Lower leg skin (tissue), 4 donors: ENCODE measurements around the gene CDH18. TPM values are rescaled to one million over a fixed set of nuclear protein-coding genes. Genes with fewer than 3 reads are reported as not detected.

ENCODE experiments used
- DNase-seq, 2 donors: peaks; one replicate each; pipeline ENCODE4 v3.0.0-alpha.2; 2019; ENCODE audit warnings: low spot score in 2 of 2
- H3K4me3 ChIP-seq: fragments of 200-600 bp; sonication (generic); 2 replicates; pipeline ENCODE4 v1.5.1; 2017; ENCODE audit warnings: mild to moderate bottlenecking, low read depth; ENCODE audit not compliant: poor library complexity, severe bottlenecking
- CTCF ChIP-seq, 3 donors: fragments of 450-650 bp; IDR thresholded peaks; one replicate each; pipeline ENCODE4 v1.5.1; 2016; ENCODE audit warnings: antibody characterized with exemption in 3 of 3, mild to moderate bottlenecking in 3 of 3, moderate library complexity in 2 of 3
- POLR2A ChIP-seq, 2 donors: fragments of 450-650 bp; IDR thresholded peaks; one replicate each; pipeline ENCODE4 v1.6.1; 2016 to 2017; ENCODE audit warnings: antibody characterized with exemption in 2 of 2, mild to moderate bottlenecking in 1 of 2, moderate library complexity in 1 of 2
- WGBS, 2 donors: methylation state at CpG; one replicate each; pipeline ENCODE4 v1.1.5; 2018; 5-methylcytosine and 5-hydroxymethylcytosine counted together
- intact Hi-C: fragments of 100-400 bp; cut with DNase I; formaldehyde crosslinking; loops from one replicate; pipeline ENCODE4 v1.15.0; 2023; ENCODE audit warnings: low total_unique reads
- total RNA-seq, 4 donors: library from RNA; depleted of rRNA; stranded (reverse); fragments of >200 nt; gene quantifications; one replicate each; pipeline ENCODE4 v1.1.0, GENCODE V29; 2016

Gene CDH18
- total RNA-seq, 4 donors from 2014 or later = 0.29 to 0.76 (median 0.56) TPM; not detected in 1

GRCh38 chr5:19626211-19626610 lies 361.8 kb downstream of the CDH18 start:
- WGBS, 2 donors = 84 to 92% methylated on average over 2 of the region's 2 CpGs
- no peak for DNase-seq
- intact Hi-C loops = no loop called here
- no peak overlapping the region for H3K4me3 ChIP-seq
- TF ChIP-seq CTCF (IDR thresholded peaks at IDR 0.05) (no peak), POLR2A (IDR thresholded peaks at IDR 0.05) (no peak)

- no peak overlapping the region for H3K4me3 ChIP-seq
- 75 to 77% methylated on average over 3 of the region's 3 CpGs for WGBS, 2 donors
- TF ChIP-seq CTCF (IDR thresholded peaks at IDR 0.05) = no peak
- TF ChIP-seq POLR2A (IDR thresholded peaks at IDR 0.05) = no peak
- intact Hi-C loops = no loop called here
- DNase-seq = no peak
Observed at GRCh38 chr5:19625562-19625961, 362.4 kb downstream of the CDH18 start.

GRCh38 chr5:19619571-19619970 lies 368.4 kb downstream of the CDH18 start:
- TF ChIP-seq POLR2A (IDR thresholded peaks at IDR 0.05) (no peak), CTCF (IDR thresholded peaks at IDR 0.05) (no peak)
- 75 to 84% methylated on average over 2 of the region's 2 CpGs for WGBS, 2 donors
- intact Hi-C loops = no loop called here

DNA sequence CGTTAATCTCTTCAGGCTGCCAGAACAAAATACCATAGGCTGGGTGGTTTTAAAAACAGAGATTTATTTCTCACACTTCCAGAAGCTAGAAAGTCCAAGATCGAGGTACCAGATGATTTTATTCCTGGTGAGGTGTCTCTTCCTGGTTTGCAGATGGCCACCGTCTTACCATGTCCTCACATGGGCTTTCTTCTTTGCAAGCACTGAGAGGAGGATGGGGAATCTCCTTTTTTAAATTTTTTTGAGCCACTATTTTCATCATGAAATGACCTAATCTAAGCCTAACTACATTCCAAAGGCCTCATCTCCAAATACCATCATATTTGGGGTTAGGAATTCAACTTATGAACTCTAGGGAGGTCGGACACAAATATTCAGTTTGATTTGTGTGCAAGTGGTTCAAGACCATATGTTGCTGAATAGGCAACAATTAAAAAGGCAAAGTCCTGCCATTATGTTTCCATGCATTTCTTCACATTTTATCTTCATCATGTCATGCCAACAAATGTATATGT lies 371.2 kb downstream of the CDH18 start:
- TF ChIP-seq POLR2A (IDR thresholded peaks at IDR 0.05) (no peak), CTCF (IDR thresholded peaks at IDR 0.05) (no peak)
- H3K4me3 ChIP-seq = no peak overlapping the region
- 81 to 84% methylated on average over 4 of the region's 4 CpGs for WGBS, 2 donors
- DNase-seq = no peak
- intact Hi-C loops = no loop called here

More at GRCh38 chr5:19619571-19619970, 368.4 kb downstream of the CDH18 start:
- no peak for DNase-seq
- H3K4me3 ChIP-seq = no peak overlapping the region

DNA sequence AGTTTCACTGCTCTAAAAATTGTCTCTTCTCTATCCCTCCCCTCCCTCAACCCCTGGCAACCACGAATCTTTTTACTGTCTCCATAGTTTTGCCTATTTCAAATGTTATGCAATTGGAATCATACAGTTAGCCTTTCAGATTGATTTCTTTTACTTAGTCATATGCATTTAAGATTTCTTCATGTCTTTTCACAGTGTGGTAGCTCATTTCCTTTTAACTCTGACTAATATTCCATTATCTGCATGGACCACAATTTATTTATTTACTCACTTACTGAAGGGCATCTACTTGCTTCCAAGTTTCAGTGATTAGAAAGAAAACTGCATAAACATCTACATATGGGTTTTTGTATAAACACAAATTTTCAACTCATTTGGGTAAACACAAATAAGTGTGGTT lies 372.3 kb downstream of the CDH18 start:
- DNase-seq = no peak
- intact Hi-C loops = no loop called here
- H3K4me3 ChIP-seq = no peak overlapping the region
- 69 to 85% methylated on average over 1 of the region's 1 CpG for WGBS, 2 donors
- TF ChIP-seq CTCF (IDR thresholded peaks at IDR 0.05) (no peak), POLR2A (IDR thresholded peaks at IDR 0.05) (no peak)

DNA sequence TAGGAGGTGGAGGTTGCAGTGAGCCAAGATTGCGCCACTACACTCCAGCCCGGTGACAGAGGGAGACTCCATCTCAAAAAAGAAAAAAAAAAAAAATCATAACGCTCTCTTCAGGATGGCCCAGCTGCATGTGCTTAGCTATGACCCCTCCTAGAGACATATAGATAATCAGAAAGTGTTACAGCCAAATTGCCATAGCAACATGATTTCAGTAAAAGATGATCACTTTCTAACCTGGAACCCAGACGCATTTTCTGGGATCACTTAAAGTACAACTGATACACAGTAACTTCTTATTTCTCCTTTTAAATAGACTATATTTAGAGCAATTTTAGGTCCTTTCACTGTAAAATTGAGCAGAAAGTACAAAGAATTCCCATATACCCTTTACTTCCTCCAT lies 372.9 kb downstream of the CDH18 start:
- 62 to 68% methylated on average over 4 of the region's 4 CpGs for WGBS, 2 donors
- intact Hi-C loops = no loop called here
- DNase-seq = no peak
- no peak overlapping the region for H3K4me3 ChIP-seq
- no peak for TF ChIP-seq POLR2A (IDR thresholded peaks at IDR 0.05)
- TF ChIP-seq CTCF (IDR thresholded peaks at IDR 0.05) = no peak
